Daoy (cell line): Measurements from ENCODE around the gene RABEP2. TPM values are rescaled to one million over a fixed set of nuclear protein-coding genes. Genes with fewer than 3 reads are reported as not detected.

Source experiments
- total RNA-seq: library from RNA; depleted of rRNA; stranded (reverse); fragments of >200 nt; shearing (Covaris generic); gene quantifications from 2 replicates; pipeline ENCODE4 v1.2.3, GENCODE V29; 2014; rRNA removed

Gene RABEP2
- total RNA-seq, 1 experiment from 2014 or later = 30.2 TPM

Other genes with a start within 250 kb of the RABEP2 start
- gene EIF3C, start 213.8 kb downstream of the RABEP2 start, total RNA-seq = 50.5 and 102 TPM in 2 replicates
- gene NPIPB9, start 173.5 kb downstream of the RABEP2 start, total RNA-seq = not detected in 2 replicates
- gene ATXN2L, start 102.2 kb downstream of the RABEP2 start, total RNA-seq = 25.4 and 30.5 TPM in 2 replicates
- gene TUFM, start 78.9 kb downstream of the RABEP2 start, total RNA-seq = 157 and 180 TPM in 2 replicates
- 10.7 and 19.4 TPM in 2 replicates for gene SH2B1, start 61.4 kb downstream of the RABEP2 start, total RNA-seq
- 0.48 TPM in 1 of 2 replicates, not detected in the other for gene ATP2A1, start 46.8 kb downstream of the RABEP2 start, total RNA-seq
- gene CD19, start 6.7 kb upstream of the RABEP2 start, total RNA-seq = not detected in 2 replicates
- gene NFATC2IP, start 25.7 kb upstream of the RABEP2 start, total RNA-seq = 19.7 and 31.7 TPM in 2 replicates
- gene SPNS1, start 49.5 kb upstream of the RABEP2 start, total RNA-seq = 22.8 and 31.8 TPM in 2 replicates
- gene LAT, start 59.8 kb upstream of the RABEP2 start, total RNA-seq = 4.8 and 8.6 TPM in 2 replicates